ENCODE measurements around the gene TBX1. TPM values are rescaled to one million over a fixed set of nuclear protein-coding genes. Genes with fewer than 3 reads are reported as not detected.

Gene TBX1
- polyA plus RNA-seq, 1 experiment = not detected

GRCh38 chr22:19800761-19801244 lies 40.2 kb downstream of the TBX1 start:
- ChIA-PET POLR2A (interaction anchor here (0.6 kb wide), 1 partner anchor 9 kb away, joined by 14 read pairs; no protein-coding TSS in a partner anchor), CTCF (interaction anchor here (0.6 to 3.6 kb wide), 15 partner anchors 10 to 151 kb away, joined by 3 to 13 read pairs (median 4); no protein-coding TSS in a partner anchor)
- no peak for DNase-seq (ENCODE audit: low read depth)

GRCh38 chr22:19801340-19802000 lies 40.9 kb downstream of the TBX1 start:
- POLR2A ChIA-PET = interaction anchor here (0.6 kb wide), 1 partner anchor 9 kb away, joined by 14 read pairs; no protein-coding TSS in a partner anchor
- no peak for DNase-seq (ENCODE audit: low read depth)
- H3K36me3 ChIP-seq (ENCODE audit: control insufficient read depth, insufficient read depth, low read length) = peaks cover 1% of the 10 kb centered on the region; the same call in 1 of the 2 replicates
- H3K27me3 ChIP-seq (ENCODE audit: control insufficient read depth, insufficient read depth, low read length) = no peaks in the 10 kb centered on the region
- H3K4me3 ChIP-seq (ENCODE audit: low read depth, low read length) = no peak overlapping the region
- no peak for TF ChIP-seq CTCF (IDR thresholded peaks at IDR 0.05; ENCODE audit: insufficient read depth, low read depth, low read length)
- CTCF ChIA-PET = interaction anchor here (1.0 to 3.6 kb wide), 9 partner anchors 9 to 78 kb away, joined by 3 to 13 read pairs (median 4); no protein-coding TSS in a partner anchor

More at GRCh38 chr22:19800761-19801244, 40.2 kb downstream of the TBX1 start:
- peak; percentile 60 for TF ChIP-seq CTCF (IDR thresholded peaks at IDR 0.05; ENCODE audit: insufficient read depth, low read depth, low read length)
- H3K36me3 ChIP-seq (ENCODE audit: control insufficient read depth, insufficient read depth, low read length) = peaks cover 1% of the 10 kb centered on the region; the same call in 1 of the 2 replicates
- H3K27me3 ChIP-seq (ENCODE audit: control insufficient read depth, insufficient read depth, low read length) = no peaks in the 10 kb centered on the region
- H3K4me3 ChIP-seq (ENCODE audit: low read depth, low read length) = no peak overlapping the region

GRCh38 chr22:19802001-19802893 lies 41.7 kb downstream of the TBX1 start:
- no peak for DNase-seq (ENCODE audit: low read depth)
- POLR2A ChIA-PET = no interaction called here
- no peaks in the 10 kb centered on the region for H3K27me3 ChIP-seq (ENCODE audit: control insufficient read depth, insufficient read depth, low read length)
- peaks cover 1% of the 10 kb centered on the region; the same call in 1 of the 2 replicates for H3K36me3 ChIP-seq (ENCODE audit: control insufficient read depth, insufficient read depth, low read length)
- H3K4me3 ChIP-seq (ENCODE audit: low read depth, low read length) = no peak overlapping the region
- CTCF ChIA-PET = interaction anchor here (0.6 to 3.6 kb wide), 4 partner anchors 8 to 130 kb away, joined by 3 to 13 read pairs (median 5); no protein-coding TSS in a partner anchor
- no peak for TF ChIP-seq CTCF (IDR thresholded peaks at IDR 0.05; ENCODE audit: insufficient read depth, low read depth, low read length)

- no peak for DNase-seq (ENCODE audit: low read depth)
- Histone ChIP-seq H3K4me3 (ENCODE audit: low read depth, low read length) (no peak overlapping the region), H3K36me3 (ENCODE audit: control insufficient read depth, insufficient read depth, low read length) (peaks cover 1% of the 10 kb centered on the region; the same call in 1 of the 2 replicates), H3K27me3 (ENCODE audit: control insufficient read depth, insufficient read depth, low read length) (no peaks in the 10 kb centered on the region)
- POLR2A ChIA-PET = no interaction called here
- TF ChIP-seq CTCF (IDR thresholded peaks at IDR 0.05; ENCODE audit: insufficient read depth, low read depth, low read length) = no peak
- CTCF ChIA-PET = interaction anchor here (0.6 to 1.3 kb wide), 2 partner anchors 73 to 129 kb away, joined by 3 read pairs; no protein-coding TSS in a partner anchor
Measured at GRCh38 chr22:19802894-19803735, 42.5 kb downstream of the TBX1 start.

Measured in BJ (cell line).